Measurements from ENCODE around the gene CNOT8. TPM values are rescaled to one million over a fixed set of nuclear protein-coding genes. Genes with fewer than 3 reads are reported as not detected.

The CNOT8 gene
- total RNA-seq, 4 donors from 2014 or later, result 55.3 to 83.5 (median 76.6) TPM

- Histone ChIP-seq H3K27ac (no peak overlapping the region), H3K4me1 (peaks cover 8% of the 10 kb centered on the region), H3K9me3 (no peaks in the 10 kb centered on the region), H3K36me3 (peaks cover 91% of the 10 kb centered on the region), H3K27me3 (no peaks in the 10 kb centered on the region), H3K4me3 (no peak overlapping the region)
- TF ChIP-seq POLR2A (IDR thresholded peaks at IDR 0.05) (no peak), POLR2AphosphoS5 (IDR thresholded peaks at IDR 0.05) (no peak), EP300 (IDR thresholded peaks at IDR 0.05) (no peak), CTCF (IDR thresholded peaks at IDR 0.05) (no peak)
- WGBS, result 87% methylated on average over 11 of the region's 11 CpGs
- peak in 1 of 2 donors; percentile 45 for DNase-seq (ENCODE audit: low spot score in 2 of 2)
These were observed 43.4 kb upstream of the CNOT8 start for GRCh38 chr5:154815025-154815424.

- no peak for TF ChIP-seq CTCF (IDR thresholded peaks at IDR 0.05)
- peaks cover 8% of the 10 kb centered on the region for H3K4me1 ChIP-seq
- H3K27me3 ChIP-seq, result no peaks in the 10 kb centered on the region
- no peak overlapping the region for H3K27ac ChIP-seq
- no peaks in the 10 kb centered on the region for H3K9me3 ChIP-seq
- H3K4me3 ChIP-seq, result no peak overlapping the region
- H3K36me3 ChIP-seq, result peaks cover 92% of the 10 kb centered on the region
- DNase-seq (ENCODE audit: low spot score in 2 of 2), result peak in 1 of 2 donors; percentile 29
- 82% methylated on average over 5 of the region's 5 CpGs for WGBS
These were observed 42.7 kb upstream of the CNOT8 start for GRCh38 chr5:154815684-154816247.

- Histone ChIP-seq H3K36me3 (peaks cover 94% of the 10 kb centered on the region), H3K4me3 (no peak overlapping the region), H3K27ac (no peak overlapping the region), H3K4me1 (peaks cover 2% of the 10 kb centered on the region), H3K9me3 (no peaks in the 10 kb centered on the region), H3K27me3 (no peaks in the 10 kb centered on the region)
- WGBS, result 89% methylated on average over 5 of the region's 5 CpGs
- TF ChIP-seq POLR2AphosphoS5 (IDR thresholded peaks at IDR 0.05) (no peak), POLR2A (IDR thresholded peaks at IDR 0.05) (no peak)
- DNase-seq (ENCODE audit: low spot score in 2 of 2), result peak in 1 of 2 donors; percentile 34
These were observed 41.4 kb upstream of the CNOT8 start for GRCh38 chr5:154816891-154817492.

GRCh38 chr5:154817815-154818214, 40.6 kb upstream of the CNOT8 start:
- Histone ChIP-seq H3K4me1 (no peaks in the 10 kb centered on the region), H3K27me3 (no peaks in the 10 kb centered on the region), H3K9me3 (no peaks in the 10 kb centered on the region), H3K27ac (no peak overlapping the region), H3K4me3 (no peak overlapping the region), H3K36me3 (peaks cover 94% of the 10 kb centered on the region)
- DNase-seq (ENCODE audit: low spot score in 2 of 2), result peak in 1 of 2 donors; percentile 35
- no peak for TF ChIP-seq EP300 (IDR thresholded peaks at IDR 0.05)
- no peak for TF ChIP-seq CTCF (IDR thresholded peaks at IDR 0.05)
- no peak for TF ChIP-seq POLR2A (IDR thresholded peaks at IDR 0.05)
- TF ChIP-seq POLR2AphosphoS5 (IDR thresholded peaks at IDR 0.05), result no peak
- whole genome bisulfite sequencing, result 81% methylated on average over 6 of the region's 6 CpGs

GRCh38 chr5:154818471-154819116, 39.8 kb upstream of the CNOT8 start:
- WGBS, result 88% methylated on average over 2 of the region's 2 CpGs
- no peak for DNase-seq (ENCODE audit: low spot score in 2 of 2)
- H3K9me3 ChIP-seq, result no peaks in the 10 kb centered on the region
- no peak for TF ChIP-seq POLR2A (IDR thresholded peaks at IDR 0.05)
- TF ChIP-seq EP300 (IDR thresholded peaks at IDR 0.05), result no peak
- no peak for TF ChIP-seq CTCF (IDR thresholded peaks at IDR 0.05)
- TF ChIP-seq POLR2AphosphoS5 (IDR thresholded peaks at IDR 0.05), result no peak
- H3K4me3 ChIP-seq, result no peak overlapping the region
- H3K4me1 ChIP-seq, result peaks cover 4% of the 10 kb centered on the region
- H3K27me3 ChIP-seq, result no peaks in the 10 kb centered on the region
- H3K27ac ChIP-seq, result no peak overlapping the region
- H3K36me3 ChIP-seq, result peaks cover 95% of the 10 kb centered on the region
